ENCODE measurements around the gene CBR3. TPM values are rescaled to one million over a fixed set of nuclear protein-coding genes. Genes with fewer than 3 reads are reported as not detected.

The CBR3 gene
- total RNA-seq, 1 experiment from 2014 or later, result 1.7 TPM

DNA sequence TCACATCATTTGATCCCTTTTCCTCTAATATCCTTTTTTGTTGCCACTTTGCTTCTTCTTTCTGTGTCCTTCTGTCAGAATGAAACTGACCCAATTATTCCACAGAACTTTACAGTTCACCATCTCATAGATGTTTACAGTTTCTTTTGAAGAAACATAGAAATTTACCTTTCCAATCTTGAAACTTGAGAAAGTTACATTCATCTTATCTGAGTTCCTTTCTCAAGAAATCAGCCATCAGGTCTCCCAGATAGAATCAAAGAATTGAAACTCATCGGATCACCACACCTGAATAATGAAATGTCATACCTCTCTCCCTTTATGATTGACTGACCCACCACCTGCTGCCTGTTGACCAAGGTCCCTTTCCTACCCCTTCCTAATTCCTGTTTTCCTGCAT lies 41.4 kb upstream of the CBR3 start:
- Histone ChIP-seq H3K9ac (ENCODE audit: low read length) (no peak overlapping the region), H3K9me3 (ENCODE audit: control insufficient read depth in 1 of 2, insufficient read depth in 1 of 2, low read depth in 1 of 2, low read length in 2 of 2) (peaks cover 10 to 11% of the 10 kb centered on the region in 2 experiments; a peak in 2 of 4 replicates), H3K9me2 (ENCODE audit: insufficient read depth) (no peaks in the 10 kb centered on the region), H3K27ac (ENCODE audit: low read depth, low read length) (no peak overlapping the region), H3K36me3 (ENCODE audit: control insufficient read depth in 1 of 2, insufficient read depth in 2 of 2, low read length in 2 of 2) (no peaks in the 10 kb centered on the region), H3K27me3 (ENCODE audit: insufficient read depth, low read length) (no peaks in the 10 kb centered on the region), H3K79me2 (ENCODE audit: insufficient read depth, low read length) (no peaks in the 10 kb centered on the region), H2AFZ (ENCODE audit: low read depth, low read length, poor library complexity, severe bottlenecking) (no peak overlapping the region), H3K4me1 (ENCODE audit: control insufficient read depth in 1 of 2, insufficient read depth in 2 of 2, low read length in 2 of 2) (peaks cover 0 to 5% of the 10 kb centered on the region in 2 experiments; a peak in 1 of 4 replicates), H4K20me1 (ENCODE audit: insufficient read depth) (no peaks in the 10 kb centered on the region), H3K4me3 (replicated peaks in 1 of 2; ENCODE audit: low read depth in 1 of 2, low read length in 2 of 2) (no peak overlapping the region), H3K4me2 (ENCODE audit: low read length) (no peak overlapping the region)
- BruUV-seq (replicated peaks), result no TSS peak
- DNase-seq (ENCODE audit: low read depth, low spot score) (no peak), ATAC-seq (no peak)
- ChIA-PET RAD21 (ENCODE audit: low non-redundant PET in 1 of 2, low total read pairs in 2 of 2, uncharacterized antibody in 2 of 2, unreplicated experiment in 2 of 2) (no interaction called here), POLR2A (no interaction called here), CTCF (no interaction called here)
- intact Hi-C loops (cut with micrococcal nuclease), result no loop called here
- TF ChIP-seq SP1 (IDR thresholded peaks at IDR 0.05; ENCODE audit: low read depth), result no peak
- TF ChIP-seq, protein P1, sequence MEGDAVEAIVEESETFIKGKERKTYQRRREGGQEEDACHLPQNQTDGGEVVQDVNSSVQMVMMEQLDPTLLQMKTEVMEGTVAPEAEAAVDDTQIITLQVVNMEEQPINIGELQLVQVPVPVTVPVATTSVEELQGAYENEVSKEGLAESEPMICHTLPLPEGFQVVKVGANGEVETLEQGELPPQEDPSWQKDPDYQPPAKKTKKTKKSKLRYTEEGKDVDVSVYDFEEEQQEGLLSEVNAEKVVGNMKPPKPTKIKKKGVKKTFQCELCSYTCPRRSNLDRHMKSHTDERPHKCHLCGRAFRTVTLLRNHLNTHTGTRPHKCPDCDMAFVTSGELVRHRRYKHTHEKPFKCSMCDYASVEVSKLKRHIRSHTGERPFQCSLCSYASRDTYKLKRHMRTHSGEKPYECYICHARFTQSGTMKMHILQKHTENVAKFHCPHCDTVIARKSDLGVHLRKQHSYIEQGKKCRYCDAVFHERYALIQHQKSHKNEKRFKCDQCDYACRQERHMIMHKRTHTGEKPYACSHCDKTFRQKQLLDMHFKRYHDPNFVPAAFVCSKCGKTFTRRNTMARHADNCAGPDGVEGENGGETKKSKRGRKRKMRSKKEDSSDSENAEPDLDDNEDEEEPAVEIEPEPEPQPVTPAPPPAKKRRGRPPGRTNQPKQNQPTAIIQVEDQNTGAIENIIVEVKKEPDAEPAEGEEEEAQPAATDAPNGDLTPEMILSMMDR (IDR thresholded peaks at IDR 0.05 in 2 of 3, conservative IDR thresholded peaks at IDR 0.05 in 1 of 3; ENCODE audit: borderline replicate concordance in 1 of 3, insufficient read depth in 1 of 3, low read depth in 2 of 3, low read length in 2 of 3), result no peak

DNA sequence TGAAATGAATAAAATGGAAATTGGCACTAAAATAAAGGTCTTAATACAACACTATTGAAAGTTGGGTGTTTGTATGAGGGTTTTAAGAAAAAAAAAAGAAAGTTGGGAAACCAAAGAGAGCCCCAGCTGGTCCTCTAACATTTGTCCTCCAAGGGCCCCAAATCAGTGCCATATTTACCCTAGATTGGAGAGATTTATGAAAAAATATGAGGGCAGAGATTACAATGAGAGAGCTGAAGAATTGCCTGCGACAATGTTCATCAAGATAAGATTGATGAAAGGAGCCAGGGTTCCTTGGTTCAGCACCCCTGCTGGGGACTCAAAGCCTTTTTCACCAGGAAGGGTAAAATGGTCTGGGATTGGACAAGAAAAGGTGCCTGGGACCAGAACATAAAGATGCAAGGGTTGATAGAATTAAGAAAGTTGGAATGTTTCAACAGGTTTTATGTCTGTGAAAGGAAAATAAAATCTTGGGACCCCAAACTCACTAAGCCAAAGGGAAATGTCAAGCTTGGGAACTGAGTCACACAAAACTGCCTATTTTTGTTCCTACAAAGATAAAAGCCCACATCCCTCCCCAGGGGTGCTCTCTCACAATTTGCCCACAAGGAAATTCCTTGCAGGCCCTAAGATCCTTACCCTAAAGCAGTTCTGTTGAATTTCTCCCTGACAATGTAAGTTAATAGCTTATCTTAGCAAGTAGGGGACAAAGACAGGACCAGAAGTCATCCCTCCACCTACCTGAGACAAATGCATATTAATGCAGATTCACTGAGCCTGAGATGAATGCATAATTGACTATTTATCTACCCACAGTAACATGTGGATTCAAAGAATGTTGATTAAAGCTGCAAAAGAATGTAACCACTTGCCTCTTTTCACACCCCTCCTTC lies 38.2 kb upstream of the CBR3 start:
- H3K4me1 ChIP-seq (ENCODE audit: control insufficient read depth in 1 of 2, insufficient read depth in 2 of 2, low read length in 2 of 2), result peaks cover 0 to 5% of the 10 kb centered on the region in 2 experiments; a peak in 1 of 4 replicates
- H3K9me3 ChIP-seq (ENCODE audit: control insufficient read depth in 1 of 2, insufficient read depth in 1 of 2, low read depth in 1 of 2, low read length in 2 of 2), result peaks cover 10 to 11% of the 10 kb centered on the region in 2 experiments; a peak in 2 of 4 replicates
- no peaks in the 10 kb centered on the region for H4K20me1 ChIP-seq (ENCODE audit: insufficient read depth)
- ATAC-seq, result no peak
- no peaks in the 10 kb centered on the region for H3K36me3 ChIP-seq (ENCODE audit: control insufficient read depth in 1 of 2, insufficient read depth in 2 of 2, low read length in 2 of 2)
- no peaks in the 10 kb centered on the region for H3K27me3 ChIP-seq (ENCODE audit: insufficient read depth, low read length)
- no peak for DNase-seq (ENCODE audit: low read depth, low spot score)
- H3K4me3 ChIP-seq (replicated peaks in 1 of 2; ENCODE audit: low read depth in 1 of 2, low read length in 2 of 2), result no peak overlapping the region
- no peak overlapping the region for H2AFZ ChIP-seq (ENCODE audit: low read depth, low read length, poor library complexity, severe bottlenecking)
- H3K9me2 ChIP-seq (ENCODE audit: insufficient read depth), result no peaks in the 10 kb centered on the region
- H3K79me2 ChIP-seq (ENCODE audit: insufficient read depth, low read length), result no peaks in the 10 kb centered on the region
- ChIA-PET POLR2A (interaction anchor here (1.2 kb wide), 1 partner anchor 37 kb away, joined by 4 read pairs; the partner anchor contains the start of gene SETD4), CTCF (interaction anchor here (0.7 kb wide), 1 partner anchor 565 kb away, joined by 3 read pairs; no protein-coding TSS in a partner anchor), RAD21 (ENCODE audit: low non-redundant PET in 1 of 2, low total read pairs in 2 of 2, uncharacterized antibody in 2 of 2, unreplicated experiment in 2 of 2) (no interaction called here)
- BruUV-seq (replicated peaks), result no TSS peak
- no peak overlapping the region for H3K9ac ChIP-seq (ENCODE audit: low read length)
- TF ChIP-seq TCF7L2 (IDR thresholded peaks at IDR 0.05; ENCODE audit: borderline replicate concordance, extremely low read depth, insufficient read depth, insufficient read length), result no peak
- TF ChIP-seq JUND (IDR thresholded peaks at IDR 0.05), result no peak
- TF ChIP-seq ELF1 (IDR thresholded peaks at IDR 0.05; ENCODE audit: borderline replicate concordance, low read depth), result no peak
- no peak for TF ChIP-seq CEBPB (IDR thresholded peaks at IDR 0.05; ENCODE audit: low read depth)
- no peak for TF ChIP-seq CBX3 (IDR thresholded peaks at IDR 0.05; ENCODE audit: low read depth)
- no peak for TF ChIP-seq POLR2A (IDR thresholded peaks at IDR 0.05; ENCODE audit: borderline replicate concordance, extremely low read depth, insufficient read depth, insufficient read length)
- no peak for TF ChIP-seq EZH2phosphoT487 (IDR thresholded peaks at IDR 0.05; ENCODE audit: borderline replicate concordance)
- intact Hi-C loops (cut with micrococcal nuclease), result no loop called here
- no peak overlapping the region for H3K27ac ChIP-seq (ENCODE audit: low read depth, low read length)
- H3K4me2 ChIP-seq (ENCODE audit: low read length), result no peak overlapping the region

All from HCT116 (cell line).